ENCODE results near the gene DISP2. TPM values are rescaled to one million over a fixed set of nuclear protein-coding genes. Genes with fewer than 3 reads are reported as not detected.

DISP2 gene
- total and polyA plus RNA-seq, 4 donors = 0.08 to 0.60 (median 0.31) TPM

DNA sequence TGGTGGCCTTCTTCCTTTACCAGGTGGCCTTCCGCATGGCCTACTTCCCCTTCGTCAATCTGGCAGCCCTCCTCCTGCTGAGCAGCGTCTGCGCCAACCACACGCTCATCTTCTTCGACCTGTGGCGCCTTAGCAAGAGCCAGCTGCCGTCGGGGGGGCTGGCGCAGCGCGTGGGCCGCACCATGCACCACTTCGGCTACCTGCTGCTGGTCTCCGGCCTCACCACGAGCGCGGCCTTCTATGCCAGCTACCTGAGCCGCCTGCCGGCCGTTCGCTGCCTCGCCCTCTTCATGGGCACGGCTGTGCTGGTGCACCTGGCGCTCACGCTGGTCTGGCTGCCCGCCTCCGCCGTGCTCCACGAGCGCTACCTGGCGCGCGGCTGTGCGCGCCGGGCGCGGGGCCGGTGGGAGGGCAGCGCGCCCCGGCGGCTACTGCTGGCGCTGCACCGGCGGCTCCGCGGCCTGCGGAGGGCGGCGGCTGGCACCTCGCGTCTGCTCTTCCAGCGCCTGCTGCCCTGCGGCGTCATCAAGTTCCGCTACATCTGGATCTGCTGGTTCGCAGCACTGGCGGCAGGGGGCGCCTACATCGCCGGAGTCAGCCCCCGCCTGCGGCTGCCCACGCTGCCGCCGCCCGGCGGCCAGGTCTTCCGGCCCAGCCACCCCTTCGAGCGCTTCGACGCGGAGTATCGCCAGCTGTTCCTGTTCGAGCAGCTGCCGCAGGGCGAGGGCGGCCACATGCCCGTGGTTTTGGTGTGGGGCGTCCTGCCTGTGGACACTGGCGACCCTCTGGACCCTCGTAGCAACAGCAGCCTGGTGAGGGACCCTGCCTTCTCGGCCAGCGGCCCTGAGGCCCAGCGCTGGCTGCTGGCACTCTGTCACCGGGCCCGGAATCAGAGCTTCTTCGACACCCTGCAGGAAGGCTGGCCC is 9.9 kb downstream of the DISP2 start:
- 16 to 20% methylated on average over 86 to 91 of the region's 91 CpGs for WGBS, 2 donors
- Histone ChIP-seq H3K4me1 (ENCODE audit: control insufficient read depth in 1 of 2, insufficient read depth in 2 of 2, low read length in 2 of 2) (no peaks in the 10 kb centered on the region), H3K4me3 (ENCODE audit: low read length in 2 of 2) (no peak overlapping the region), H3K36me3 (ENCODE audit: control insufficient read depth in 1 of 2, insufficient read depth in 2 of 2, low read length in 1 of 2) (no peaks in the 10 kb centered on the region), H3K9me3 (ENCODE audit: control insufficient read depth, low read length) (no peaks in the 10 kb centered on the region), H3K27me3 (ENCODE audit: control insufficient read depth in 1 of 2, insufficient read depth in 2 of 2, low read length in 1 of 2) (no peaks in the 10 kb centered on the region), H3K27ac (ENCODE audit: low read depth in 1 of 2, low read length in 2 of 2) (no peak overlapping the region)
- DNase-seq (peak; percentile 91 to 94), ATAC-seq (ENCODE audit: low FRiP score) (peak; percentile 90)
- intact Hi-C loops (cut with DNase I) = loop anchor here (5.0 kb wide), 4 partner anchors 39 to 91 kb away; partner anchors contain the start of genes INAFM2 (in 1 of the 2) and IVD (in 1 of the 2)

DNA sequence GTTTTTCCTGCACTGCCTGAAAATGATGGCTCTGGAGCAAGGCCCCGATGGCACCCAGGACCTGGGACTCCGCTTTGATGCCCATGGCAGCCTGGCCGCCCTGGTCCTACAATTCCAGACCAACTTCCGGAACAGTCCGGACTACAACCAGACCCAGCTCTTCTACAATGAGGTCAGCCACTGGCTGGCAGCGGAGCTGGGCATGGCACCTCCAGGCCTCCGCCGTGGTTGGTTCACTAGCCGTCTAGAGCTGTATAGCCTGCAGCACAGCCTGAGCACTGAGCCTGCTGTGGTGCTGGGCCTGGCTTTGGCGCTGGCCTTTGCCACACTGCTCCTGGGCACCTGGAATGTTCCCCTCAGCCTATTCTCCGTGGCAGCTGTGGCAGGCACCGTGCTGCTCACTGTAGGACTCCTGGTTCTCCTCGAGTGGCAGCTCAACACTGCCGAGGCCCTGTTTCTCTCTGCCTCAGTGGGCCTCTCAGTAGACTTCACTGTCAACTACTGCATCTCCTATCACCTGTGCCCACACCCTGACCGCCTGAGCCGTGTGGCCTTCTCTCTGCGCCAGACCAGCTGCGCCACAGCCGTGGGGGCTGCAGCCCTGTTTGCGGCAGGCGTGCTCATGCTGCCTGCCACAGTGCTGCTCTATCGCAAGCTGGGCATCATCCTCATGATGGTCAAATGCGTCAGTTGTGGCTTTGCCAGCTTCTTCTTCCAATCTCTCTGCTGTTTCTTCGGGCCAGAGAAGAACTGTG is 10.9 kb downstream of the DISP2 start:
- Histone ChIP-seq H3K36me3 (ENCODE audit: control insufficient read depth in 1 of 2, insufficient read depth in 2 of 2, low read length in 1 of 2) (no peaks in the 10 kb centered on the region), H3K27me3 (ENCODE audit: control insufficient read depth in 1 of 2, insufficient read depth in 2 of 2, low read length in 1 of 2) (no peaks in the 10 kb centered on the region), H3K4me3 (ENCODE audit: low read length in 2 of 2) (no peak overlapping the region), H3K4me1 (ENCODE audit: control insufficient read depth in 1 of 2, insufficient read depth in 2 of 2, low read length in 2 of 2) (no peaks in the 10 kb centered on the region), H3K9me3 (ENCODE audit: control insufficient read depth, low read length) (no peaks in the 10 kb centered on the region), H3K27ac (ENCODE audit: low read depth in 1 of 2, low read length in 2 of 2) (no peak overlapping the region)
- ATAC-seq (ENCODE audit: low FRiP score) = no peak
- WGBS, 2 donors = 97% methylated on average over 24 of the region's 24 CpGs
- DNase-seq = peak in 1 of 2 donors; percentile 65
- intact Hi-C loops (cut with DNase I) = loop anchor here (5.0 kb wide), 4 partner anchors 38 to 92 kb away; partner anchors contain the start of genes INAFM2 (in 1 of the 2) and IVD (in 1 of the 2)

DNA sequence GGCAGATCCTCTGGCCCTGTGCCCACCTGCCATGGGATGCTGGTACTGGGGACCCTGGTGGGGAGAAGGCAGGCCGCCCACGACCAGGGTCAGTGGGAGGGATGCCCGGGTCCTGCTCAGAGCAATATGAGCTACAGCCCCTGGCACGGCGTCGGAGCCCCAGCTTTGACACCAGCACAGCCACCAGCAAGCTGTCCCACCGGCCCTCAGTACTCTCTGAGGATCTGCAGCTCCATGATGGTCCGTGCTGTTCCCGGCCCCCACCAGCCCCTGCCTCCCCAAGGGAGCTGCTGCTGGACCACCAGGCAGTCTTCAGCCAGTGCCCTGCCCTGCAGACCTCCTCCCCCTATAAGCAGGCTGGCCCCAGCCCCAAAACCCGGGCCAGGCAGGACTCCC is 11.5 kb downstream of the DISP2 start:
- no peaks in the 10 kb centered on the region for H3K27me3 ChIP-seq (ENCODE audit: control insufficient read depth in 1 of 2, insufficient read depth in 2 of 2, low read length in 1 of 2)
- ATAC-seq (ENCODE audit: low FRiP score) (no peak), DNase-seq (peak in 1 of 2 donors; percentile 71)
- H3K36me3 ChIP-seq (ENCODE audit: control insufficient read depth in 1 of 2, insufficient read depth in 2 of 2, low read length in 1 of 2) = no peaks in the 10 kb centered on the region
- intact Hi-C loops (cut with DNase I) = loop anchor here (5.0 kb wide), 4 partner anchors 38 to 92 kb away; partner anchors contain the start of genes INAFM2 (in 1 of the 2) and IVD (in 1 of the 2)
- WGBS, 2 donors = 92 to 93% methylated on average over 10 of the region's 10 CpGs
- no peaks in the 10 kb centered on the region for H3K9me3 ChIP-seq (ENCODE audit: control insufficient read depth, low read length)
- no peak overlapping the region for H3K4me3 ChIP-seq (ENCODE audit: low read length in 2 of 2)
- H3K27ac ChIP-seq (ENCODE audit: low read depth in 1 of 2, low read length in 2 of 2) = no peak overlapping the region
- no peaks in the 10 kb centered on the region for H3K4me1 ChIP-seq (ENCODE audit: control insufficient read depth in 1 of 2, insufficient read depth in 2 of 2, low read length in 2 of 2)

DNA sequence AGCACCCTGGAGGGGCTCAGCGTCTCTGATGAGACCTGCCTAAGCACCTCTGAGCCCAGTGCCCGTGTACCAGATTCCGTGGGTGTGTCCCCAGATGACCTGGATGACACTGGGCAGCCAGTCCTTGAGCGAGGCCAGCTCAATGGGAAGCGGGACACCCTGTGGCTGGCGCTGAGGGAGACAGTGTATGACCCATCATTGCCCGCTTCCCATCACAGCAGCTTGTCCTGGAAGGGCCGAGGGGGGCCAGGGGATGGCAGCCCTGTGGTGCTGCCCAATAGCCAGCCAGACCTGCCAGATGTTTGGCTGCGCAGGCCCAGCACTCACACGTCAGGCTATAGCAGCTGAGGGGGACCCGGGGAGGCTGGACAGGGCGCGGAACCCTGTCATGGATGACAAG is 12.0 kb downstream of the DISP2 start:
- Histone ChIP-seq H3K27ac (ENCODE audit: low read depth in 1 of 2, low read length in 2 of 2) (no peak overlapping the region), H3K4me1 (ENCODE audit: control insufficient read depth in 1 of 2, insufficient read depth in 2 of 2, low read length in 2 of 2) (no peaks in the 10 kb centered on the region), H3K27me3 (ENCODE audit: control insufficient read depth in 1 of 2, insufficient read depth in 2 of 2, low read length in 1 of 2) (no peaks in the 10 kb centered on the region), H3K4me3 (ENCODE audit: low read length in 2 of 2) (no peak overlapping the region), H3K9me3 (ENCODE audit: control insufficient read depth, low read length) (no peaks in the 10 kb centered on the region), H3K36me3 (ENCODE audit: control insufficient read depth in 1 of 2, insufficient read depth in 2 of 2, low read length in 1 of 2) (no peaks in the 10 kb centered on the region)
- 94 to 95% methylated on average over 13 of the region's 13 CpGs for WGBS, 2 donors
- DNase-seq (peak in 1 of 2 donors; percentile 55), ATAC-seq (ENCODE audit: low FRiP score) (no peak)
- intact Hi-C loops (cut with DNase I) = loop anchor here (5.0 kb wide), 4 partner anchors 37 to 93 kb away; partner anchors contain the start of genes INAFM2 (in 1 of the 2) and IVD (in 1 of the 2)

DNA sequence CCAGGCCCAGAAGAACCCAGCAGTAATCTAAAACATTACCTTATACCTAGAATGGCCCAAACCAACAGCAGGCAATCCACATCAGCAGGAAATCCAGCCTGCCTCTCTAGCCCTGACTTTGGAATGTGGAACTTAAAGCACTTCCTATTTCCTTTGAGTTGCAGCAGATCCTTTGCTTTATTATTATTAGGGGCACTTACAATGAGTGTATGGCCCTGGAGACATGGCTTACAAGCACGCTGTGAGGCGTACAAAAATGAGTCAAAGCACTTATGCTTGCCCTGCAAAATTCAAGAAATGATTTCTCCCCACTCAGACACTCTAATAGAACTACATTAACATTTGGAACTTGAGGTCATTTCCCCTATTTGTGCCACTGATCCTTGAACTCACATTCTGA is 15.0 kb downstream of the DISP2 start:
- H3K9me3 ChIP-seq (ENCODE audit: control insufficient read depth, low read length) = no peaks in the 10 kb centered on the region
- intact Hi-C loops (cut with DNase I) = no loop called here
- ATAC-seq (ENCODE audit: low FRiP score) (no peak), DNase-seq (no peak)
- no peaks in the 10 kb centered on the region for H3K36me3 ChIP-seq (ENCODE audit: control insufficient read depth in 1 of 2, insufficient read depth in 2 of 2, low read length in 1 of 2)
- H3K4me1 ChIP-seq (ENCODE audit: control insufficient read depth in 1 of 2, insufficient read depth in 2 of 2, low read length in 2 of 2) = no peaks in the 10 kb centered on the region
- H3K4me3 ChIP-seq (ENCODE audit: low read length in 2 of 2) = no peak overlapping the region
- no peaks in the 10 kb centered on the region for H3K27me3 ChIP-seq (ENCODE audit: control insufficient read depth in 1 of 2, insufficient read depth in 2 of 2, low read length in 1 of 2)
- 49 to 70% methylated on average over 2 of the region's 2 CpGs for WGBS, 2 donors
- H3K27ac ChIP-seq (ENCODE audit: low read depth in 1 of 2, low read length in 2 of 2) = no peak overlapping the region

DNA sequence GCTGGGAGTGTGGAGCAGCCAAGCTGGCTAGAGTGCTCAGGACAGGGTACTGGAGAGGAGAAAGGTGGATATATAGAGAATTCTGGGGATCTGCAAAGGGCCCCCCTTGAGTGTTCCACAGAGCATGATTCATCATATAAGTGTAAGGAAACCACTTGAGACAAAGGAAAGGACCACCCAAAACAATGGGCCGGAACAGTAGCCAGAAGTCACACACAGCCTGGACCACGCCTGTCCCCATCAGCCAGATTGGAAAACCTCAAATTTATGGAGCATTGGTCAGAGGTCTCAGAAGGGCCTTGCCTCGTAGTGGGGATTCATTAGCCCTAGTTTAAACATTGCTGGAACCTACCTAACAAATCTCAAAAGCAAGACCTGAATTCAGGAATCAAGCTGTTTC is 19.6 kb downstream of the DISP2 start:
- H3K4me1 ChIP-seq (ENCODE audit: control insufficient read depth in 1 of 2, insufficient read depth in 2 of 2, low read length in 2 of 2) = no peaks in the 10 kb centered on the region
- H3K4me3 ChIP-seq (ENCODE audit: low read length in 2 of 2) = no peak overlapping the region
- no peaks in the 10 kb centered on the region for H3K9me3 ChIP-seq (ENCODE audit: control insufficient read depth, low read length)
- WGBS, 2 donors = 88 to 92% methylated on average over 3 of the region's 3 CpGs
- no peaks in the 10 kb centered on the region for H3K36me3 ChIP-seq (ENCODE audit: control insufficient read depth in 1 of 2, insufficient read depth in 2 of 2, low read length in 1 of 2)
- intact Hi-C loops (cut with DNase I) = no loop called here
- no peak for DNase-seq
- no peak for ATAC-seq (ENCODE audit: low FRiP score)
- no peak overlapping the region for H3K27ac ChIP-seq (ENCODE audit: low read depth in 1 of 2, low read length in 2 of 2)
- H3K27me3 ChIP-seq (ENCODE audit: control insufficient read depth in 1 of 2, insufficient read depth in 2 of 2, low read length in 1 of 2) = no peaks in the 10 kb centered on the region

DNA sequence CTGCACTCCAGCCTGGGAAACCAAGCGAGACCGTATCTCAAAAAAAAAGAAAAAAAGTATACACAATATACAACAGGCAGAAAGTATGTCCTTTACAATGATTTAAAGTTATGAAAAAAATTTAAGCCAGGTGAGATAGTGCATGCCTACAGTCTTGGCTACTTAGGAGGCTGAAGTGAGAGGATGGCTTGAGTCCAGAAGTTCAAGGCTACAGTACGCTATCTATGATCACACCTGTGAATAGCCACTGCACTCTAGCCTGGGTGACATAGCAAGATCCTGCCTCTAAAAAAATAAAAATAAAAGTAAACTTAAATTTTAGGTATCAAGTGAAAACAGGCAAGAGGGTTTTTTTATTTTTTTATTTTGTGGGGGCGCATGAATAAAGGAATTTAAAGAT is 21.4 kb downstream of the DISP2 start:
- DNase-seq (no peak), ATAC-seq (ENCODE audit: low FRiP score) (no peak)
- H3K27me3 ChIP-seq (ENCODE audit: control insufficient read depth in 1 of 2, insufficient read depth in 2 of 2, low read length in 1 of 2) = no peaks in the 10 kb centered on the region
- peaks cover 0 to 2% of the 10 kb centered on the region in 2 donors for H3K4me1 ChIP-seq (ENCODE audit: control insufficient read depth in 1 of 2, insufficient read depth in 2 of 2, low read length in 2 of 2)
- H3K36me3 ChIP-seq (ENCODE audit: control insufficient read depth in 1 of 2, insufficient read depth in 2 of 2, low read length in 1 of 2) = no peaks in the 10 kb centered on the region
- no peak overlapping the region for H3K27ac ChIP-seq (ENCODE audit: low read depth in 1 of 2, low read length in 2 of 2)
- H3K4me3 ChIP-seq (ENCODE audit: low read length in 2 of 2) = no peak overlapping the region
- intact Hi-C loops (cut with DNase I) = no loop called here
- H3K9me3 ChIP-seq (ENCODE audit: control insufficient read depth, low read length) = no peaks in the 10 kb centered on the region
- WGBS, 2 donors = 87 to 88% methylated on average over 4 of the region's 4 CpGs

DNA sequence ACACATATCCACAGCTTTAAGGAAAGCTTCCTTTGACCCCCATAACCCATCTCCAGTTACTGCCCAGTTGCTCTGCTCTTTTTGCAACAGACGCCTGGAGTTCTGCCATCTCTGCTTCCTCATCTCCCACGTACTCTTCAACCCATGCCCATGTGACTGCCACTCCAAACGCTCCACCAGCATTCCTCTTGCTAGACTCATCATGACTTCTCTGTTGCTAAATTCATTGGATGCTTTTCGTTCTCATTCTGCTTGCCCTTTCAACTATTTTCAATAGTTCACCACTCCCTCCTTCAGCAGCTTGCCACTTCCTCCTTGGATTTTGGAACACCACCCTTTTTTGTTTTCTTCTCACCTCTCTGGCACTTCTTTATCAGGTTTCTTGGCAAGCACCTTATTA is 21.8 kb downstream of the DISP2 start:
- H3K27me3 ChIP-seq (ENCODE audit: control insufficient read depth in 1 of 2, insufficient read depth in 2 of 2, low read length in 1 of 2) = no peaks in the 10 kb centered on the region
- intact Hi-C loops (cut with DNase I) = no loop called here
- no peak overlapping the region for H3K27ac ChIP-seq (ENCODE audit: low read depth in 1 of 2, low read length in 2 of 2)
- DNase-seq (peak in 1 of 2 donors; percentile 86), ATAC-seq (ENCODE audit: low FRiP score) (no peak)
- no peak overlapping the region for H3K4me3 ChIP-seq (ENCODE audit: low read length in 2 of 2)
- 7 to 9% methylated on average over 4 of the region's 4 CpGs for WGBS, 2 donors
- no peaks in the 10 kb centered on the region for H3K9me3 ChIP-seq (ENCODE audit: control insufficient read depth, low read length)
- H3K36me3 ChIP-seq (ENCODE audit: control insufficient read depth in 1 of 2, insufficient read depth in 2 of 2, low read length in 1 of 2) = no peaks in the 10 kb centered on the region
- H3K4me1 ChIP-seq (ENCODE audit: control insufficient read depth in 1 of 2, insufficient read depth in 2 of 2, low read length in 2 of 2) = peaks cover 0 to 2% of the 10 kb centered on the region in 2 donors
